Measurements from ENCODE around the gene VPS16.

DNA sequence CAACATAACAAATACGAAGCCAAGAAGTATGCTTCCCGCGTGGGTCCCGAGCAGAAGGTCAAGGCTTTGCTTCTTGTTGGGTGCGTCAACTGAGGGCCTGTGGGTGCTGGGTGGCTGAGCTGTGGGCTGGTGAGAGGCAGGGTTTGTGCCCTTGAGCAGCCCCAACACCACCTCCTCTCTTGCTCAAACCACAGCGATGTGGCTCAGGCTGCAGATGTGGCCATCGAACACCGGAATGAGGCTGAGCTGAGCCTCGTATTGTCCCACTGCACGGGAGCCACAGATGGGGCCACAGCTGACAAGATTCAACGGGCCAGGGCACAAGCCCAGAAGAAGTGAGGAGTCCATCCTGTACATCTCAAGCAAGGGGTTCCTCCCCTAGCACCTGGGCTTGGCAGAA, 25.7 kb downstream of the VPS16 start:
- TF ChIP-seq CTCF (IDR thresholded peaks at IDR 0.05; ENCODE audit: insufficient read depth, low read length, poor library complexity, severe bottlenecking) = no peak
- no peak for TF ChIP-seq EZH2phosphoT487 (conservative IDR thresholded peaks at IDR 0.05; ENCODE audit: low read length)

All from SU-DHL-6 (cell line).